ENCODE measurements around the gene SRC. TPM values are rescaled to one million over a fixed set of nuclear protein-coding genes. Genes with fewer than 3 reads are reported as not detected.
"Not testable (repeated sequence)": the region's sequence is repeated elsewhere in the genome, so short reads cannot be mapped to it uniquely, and the experiment has no call there.

SRC gene
- total RNA-seq, 1 donor from 2014 or later = 30.5 TPM

DNA sequence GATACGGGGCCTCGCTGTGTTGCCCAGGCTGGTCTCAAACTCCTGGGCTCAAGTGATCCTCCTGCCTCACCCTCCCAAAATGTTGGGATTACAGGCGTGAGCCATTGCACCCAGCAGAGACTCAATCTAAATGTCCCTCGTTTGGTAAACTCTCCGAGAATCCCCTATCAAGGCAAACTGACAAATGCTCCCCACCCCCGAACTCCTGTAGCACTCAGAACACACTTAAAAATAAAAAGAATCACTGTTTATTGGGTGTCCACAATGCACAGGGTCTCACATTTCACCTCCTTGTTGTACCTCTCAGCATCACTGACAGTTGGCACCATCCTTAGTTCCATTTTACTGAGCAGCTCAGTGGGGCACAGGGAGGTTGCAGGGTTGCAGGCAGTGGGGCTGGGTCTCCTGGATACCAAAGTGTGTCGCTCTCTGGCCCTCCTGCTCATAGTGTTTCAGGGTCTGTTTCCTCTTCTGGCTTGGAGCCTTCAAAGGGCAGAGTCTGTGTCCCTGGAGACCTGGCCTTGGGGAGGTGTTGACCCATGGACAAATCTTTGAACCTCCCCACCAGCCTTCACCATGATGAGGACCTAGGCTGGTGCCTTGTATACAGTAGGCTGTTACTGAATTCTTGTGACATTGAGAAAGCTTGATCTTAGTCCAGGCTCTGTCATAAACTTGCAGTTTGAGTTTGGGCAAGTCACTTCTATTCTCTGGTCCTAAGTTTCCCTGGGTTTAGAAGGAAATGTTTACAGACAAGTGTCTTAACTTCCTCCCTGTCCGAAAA lies 8.5 kb upstream of the SRC start:
- no peak for ATAC-seq

DNA sequence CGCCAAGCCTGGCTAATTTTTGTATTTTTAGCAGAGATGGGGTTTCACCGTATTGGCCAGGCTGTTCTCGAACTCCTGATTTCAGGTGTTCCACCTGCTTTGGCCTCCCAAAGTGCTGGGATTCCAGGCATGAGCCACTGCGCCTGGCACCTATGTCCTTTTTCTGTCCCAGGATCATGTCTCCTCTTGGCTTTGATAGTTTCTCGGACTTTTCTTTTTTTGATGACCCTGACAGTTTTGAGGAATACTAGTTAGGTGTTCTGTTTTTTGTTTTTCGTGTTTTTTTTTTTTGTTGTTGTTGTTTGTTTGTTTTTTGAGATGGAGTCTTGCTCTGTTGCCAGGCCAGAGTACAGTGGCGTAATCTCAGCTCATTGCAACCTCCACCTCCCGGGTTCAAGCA lies 7.6 kb upstream of the SRC start:
- ATAC-seq = not testable (repeated sequence)

DNA sequence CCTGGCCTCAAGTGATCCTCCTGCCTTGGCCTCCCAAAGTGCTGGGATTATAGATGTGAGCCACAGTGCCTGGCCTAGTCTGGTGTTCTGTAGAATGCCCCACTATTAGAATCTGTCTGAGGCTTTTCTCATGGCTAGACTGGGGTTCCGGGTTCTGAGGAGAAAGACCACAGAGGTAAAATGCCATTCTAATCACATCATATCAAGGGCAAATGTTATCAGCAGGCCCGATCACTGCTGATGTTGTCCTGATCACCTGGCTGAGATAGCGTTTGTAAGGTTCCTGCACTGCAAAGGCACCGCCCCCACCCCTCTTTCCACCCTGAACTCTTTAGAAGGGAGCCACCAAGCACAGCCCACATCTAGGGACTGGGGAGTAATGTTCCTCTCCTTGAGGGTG lies 6.7 kb upstream of the SRC start:
- ATAC-seq = no peak

DNA sequence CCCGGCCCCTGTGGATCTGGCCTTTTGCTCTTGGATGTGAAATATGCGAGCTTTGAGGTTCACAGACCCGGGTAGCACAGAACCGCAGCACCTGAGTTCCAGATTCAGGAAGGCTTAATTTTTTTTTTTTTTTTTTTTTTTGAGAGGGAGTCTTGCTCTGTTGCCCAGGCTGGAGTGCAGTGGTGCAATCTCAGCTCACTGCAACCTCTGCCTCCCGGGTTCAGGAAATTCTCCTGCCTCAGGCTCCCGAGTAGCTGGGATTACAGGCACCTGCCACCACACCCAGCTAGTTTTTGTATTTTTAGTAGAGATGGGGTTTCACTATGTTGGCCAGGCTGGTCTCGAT lies 6.2 kb upstream of the SRC start:
- ATAC-seq = not testable (repeated sequence)

DNA sequence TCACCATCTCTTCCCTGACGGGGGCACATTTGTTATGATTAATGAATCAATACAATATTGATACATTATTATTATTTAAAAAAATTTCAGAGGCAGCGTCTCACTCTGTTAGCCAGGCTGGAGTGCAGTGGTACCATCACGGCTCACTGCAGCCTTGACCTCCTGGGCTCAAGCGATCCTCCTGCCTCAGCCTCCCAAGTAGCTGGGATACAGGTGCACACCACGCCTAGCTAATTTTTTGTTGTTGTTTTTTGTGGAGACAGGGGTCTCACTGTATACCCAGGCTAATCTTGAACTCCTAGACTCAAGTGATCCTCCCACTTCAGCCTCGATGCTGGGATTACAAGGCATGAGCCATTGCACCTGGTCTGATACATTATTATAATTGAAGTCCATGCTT lies 4.9 kb upstream of the SRC start:
- no peak for ATAC-seq

DNA sequence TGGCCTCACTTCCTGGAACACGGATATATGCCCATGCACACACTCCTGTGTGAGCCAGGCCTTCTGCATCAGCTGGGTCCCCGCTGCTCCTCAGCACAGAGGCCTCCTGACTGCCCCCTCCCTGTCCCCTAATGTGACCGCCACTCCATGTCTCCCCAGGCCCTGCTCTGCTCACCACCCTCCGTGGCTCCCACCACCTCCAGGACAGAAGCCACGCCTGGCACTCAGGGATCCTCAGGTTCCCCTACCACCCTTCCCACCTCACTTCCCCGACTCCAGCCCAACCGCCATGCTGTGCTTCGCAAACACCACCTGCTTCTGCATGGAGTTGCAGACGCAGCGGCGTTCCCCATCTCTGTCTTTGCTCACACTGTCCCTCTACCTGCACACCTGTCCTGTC lies 4.3 kb upstream of the SRC start:
- no peak for ATAC-seq

DNA sequence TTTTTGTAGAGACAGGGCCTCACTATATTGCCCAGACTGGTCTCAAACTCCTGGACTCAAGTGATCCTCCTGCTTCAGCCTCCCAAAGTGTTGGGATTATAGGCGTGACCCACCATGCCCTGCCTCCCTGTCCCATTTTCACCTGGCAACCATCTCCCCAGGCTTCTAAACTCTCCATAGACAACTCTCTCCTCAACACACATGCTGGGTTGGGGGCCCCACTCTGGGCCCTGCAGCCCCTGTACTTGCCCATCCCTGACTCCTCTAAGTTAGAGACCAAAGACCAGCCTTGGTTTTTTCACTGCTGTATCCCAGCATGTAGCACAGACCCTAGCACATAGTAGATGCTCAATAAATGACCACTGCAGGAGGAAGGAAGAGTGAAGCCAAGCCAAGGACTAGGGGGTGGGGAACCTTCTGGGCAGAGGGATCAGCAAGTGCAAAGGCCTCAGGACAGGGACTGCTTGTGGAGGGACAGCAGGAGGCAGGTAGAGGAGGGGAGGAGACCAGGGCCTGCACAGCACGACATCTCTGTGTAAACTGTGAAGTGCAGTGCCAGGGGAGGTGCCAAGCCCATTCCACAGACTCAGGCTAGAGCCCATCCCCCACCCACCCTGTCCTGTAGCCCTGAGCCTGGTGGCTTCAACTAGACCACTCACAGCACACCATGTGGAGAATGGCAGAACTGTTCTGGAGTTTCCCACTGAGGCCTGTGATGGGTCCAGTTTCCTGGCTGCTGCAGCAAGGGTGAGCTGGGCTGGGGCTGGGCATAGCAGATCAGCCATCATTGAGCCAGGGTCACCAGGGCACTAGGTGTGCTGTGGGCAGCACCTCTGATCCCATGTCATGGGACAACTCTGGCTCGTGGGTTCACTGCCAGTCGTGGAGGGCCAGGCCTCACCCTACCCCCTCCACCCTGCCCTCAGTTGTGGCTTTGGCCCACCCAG lies 3.4 kb upstream of the SRC start:
- no peak for ATAC-seq

DNA sequence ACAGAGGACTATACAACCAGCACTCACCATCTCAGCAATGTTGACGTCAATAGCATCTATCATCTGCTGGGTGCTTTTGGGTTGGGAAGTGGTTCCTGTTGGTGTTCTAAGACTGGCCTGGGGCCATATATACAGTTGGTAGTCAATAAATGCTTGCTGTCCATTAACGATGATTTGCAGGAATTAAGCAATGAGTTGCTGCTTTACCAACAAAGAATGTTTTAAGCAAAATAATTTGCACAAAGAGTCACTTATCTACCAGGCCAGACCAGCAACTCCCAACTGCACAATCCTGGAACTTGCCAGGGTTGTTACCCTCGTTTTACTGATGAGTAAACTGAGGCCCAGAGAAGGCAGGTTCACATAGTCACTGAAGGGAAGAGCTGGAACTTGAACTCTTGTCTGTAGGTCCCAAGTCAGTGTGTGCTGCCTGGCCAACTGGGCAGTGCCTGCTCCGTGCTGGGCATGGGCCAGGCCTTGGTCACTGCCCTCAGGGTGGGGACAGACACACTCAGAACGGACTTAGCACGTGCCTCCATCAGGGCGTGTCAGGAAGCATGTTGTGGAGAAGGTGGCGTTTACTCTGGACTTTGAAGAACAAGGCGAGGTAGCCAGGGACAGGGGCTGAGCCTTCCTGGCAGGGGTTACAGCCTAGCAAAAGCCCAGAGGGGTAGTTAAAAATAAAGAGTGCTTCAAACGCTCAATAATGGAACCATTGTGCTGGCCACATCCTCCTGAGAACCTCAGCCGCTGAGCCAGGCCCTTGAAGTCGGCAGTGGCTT lies 2.5 kb upstream of the SRC start:
- peak; percentile 49 for ATAC-seq

DNA sequence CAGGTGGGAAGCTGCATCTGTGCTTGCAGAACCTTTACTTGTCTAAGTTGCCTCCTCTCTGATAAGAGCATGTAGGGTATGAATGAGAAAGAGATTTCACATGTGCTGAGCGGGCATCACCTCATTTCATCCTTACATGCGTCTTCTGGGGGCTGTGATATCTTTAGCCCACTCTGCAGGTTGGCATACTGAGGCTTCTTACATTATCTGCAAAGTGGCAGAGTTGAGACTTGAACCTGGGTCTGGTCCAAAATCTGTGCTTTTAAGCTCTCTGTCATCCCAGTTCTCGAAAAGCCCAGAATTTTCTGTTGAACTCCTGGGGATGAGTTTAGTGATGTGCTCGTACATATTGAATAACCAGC lies 2.0 kb upstream of the SRC start:
- no peak for ATAC-seq

DNA sequence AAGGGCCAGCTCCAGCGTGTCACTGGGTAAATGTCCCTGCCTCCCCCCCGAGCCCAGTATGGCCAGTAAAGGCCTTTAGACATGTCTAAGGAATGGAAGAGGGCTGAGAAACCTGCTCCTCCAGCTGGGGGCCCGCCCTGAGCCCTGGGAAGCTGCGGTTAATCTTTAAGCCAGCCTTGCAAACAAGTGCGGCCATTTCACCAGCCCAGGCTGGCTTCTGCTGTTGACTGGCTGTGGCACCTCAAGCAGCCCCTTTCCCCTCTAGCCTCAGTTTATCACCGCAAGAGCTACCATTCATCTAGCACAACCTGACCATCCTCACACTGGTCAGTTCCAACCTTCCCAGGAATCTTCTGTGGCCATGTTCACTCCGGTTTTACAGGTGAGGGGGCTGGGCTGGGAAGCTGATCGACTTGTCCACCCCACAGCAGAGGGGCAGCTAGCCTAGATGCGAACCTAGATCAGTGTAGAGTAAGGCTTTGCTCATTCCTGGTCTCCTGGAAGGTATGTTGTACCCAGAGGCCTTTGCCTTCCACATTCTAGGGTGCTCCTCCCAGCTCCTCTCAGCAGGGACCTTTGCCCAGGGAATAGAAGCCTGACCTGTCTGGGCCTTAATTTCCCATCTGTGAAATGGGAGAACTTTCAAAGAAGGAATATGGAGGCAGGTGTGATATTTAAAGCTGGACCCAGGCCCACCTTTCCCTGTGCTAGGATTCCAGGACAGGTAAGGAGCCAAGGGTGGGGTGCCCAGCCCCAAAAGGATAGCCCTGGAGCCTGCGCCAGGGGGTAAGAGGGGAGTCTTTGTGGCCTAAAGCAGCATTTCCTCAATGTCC lies 1.2 kb upstream of the SRC start:
- ATAC-seq = peak; percentile 64

DNA sequence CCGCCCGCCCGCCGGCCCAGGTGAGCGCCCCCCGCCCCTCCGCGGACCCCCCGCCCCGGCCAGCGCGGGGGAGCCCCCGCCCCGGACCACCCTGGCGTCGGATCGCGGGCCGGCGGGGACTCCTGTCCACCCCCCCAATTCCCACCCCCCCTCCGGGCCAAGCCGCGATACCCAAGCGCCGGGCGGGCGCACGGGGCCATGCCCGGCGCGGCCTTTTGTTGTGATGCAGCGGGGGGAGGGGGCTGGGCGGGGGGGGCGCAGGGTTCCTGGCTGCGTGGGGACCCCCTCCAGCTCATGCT lies 245 bp downstream of the SRC start:
- ATAC-seq = no peak

DNA sequence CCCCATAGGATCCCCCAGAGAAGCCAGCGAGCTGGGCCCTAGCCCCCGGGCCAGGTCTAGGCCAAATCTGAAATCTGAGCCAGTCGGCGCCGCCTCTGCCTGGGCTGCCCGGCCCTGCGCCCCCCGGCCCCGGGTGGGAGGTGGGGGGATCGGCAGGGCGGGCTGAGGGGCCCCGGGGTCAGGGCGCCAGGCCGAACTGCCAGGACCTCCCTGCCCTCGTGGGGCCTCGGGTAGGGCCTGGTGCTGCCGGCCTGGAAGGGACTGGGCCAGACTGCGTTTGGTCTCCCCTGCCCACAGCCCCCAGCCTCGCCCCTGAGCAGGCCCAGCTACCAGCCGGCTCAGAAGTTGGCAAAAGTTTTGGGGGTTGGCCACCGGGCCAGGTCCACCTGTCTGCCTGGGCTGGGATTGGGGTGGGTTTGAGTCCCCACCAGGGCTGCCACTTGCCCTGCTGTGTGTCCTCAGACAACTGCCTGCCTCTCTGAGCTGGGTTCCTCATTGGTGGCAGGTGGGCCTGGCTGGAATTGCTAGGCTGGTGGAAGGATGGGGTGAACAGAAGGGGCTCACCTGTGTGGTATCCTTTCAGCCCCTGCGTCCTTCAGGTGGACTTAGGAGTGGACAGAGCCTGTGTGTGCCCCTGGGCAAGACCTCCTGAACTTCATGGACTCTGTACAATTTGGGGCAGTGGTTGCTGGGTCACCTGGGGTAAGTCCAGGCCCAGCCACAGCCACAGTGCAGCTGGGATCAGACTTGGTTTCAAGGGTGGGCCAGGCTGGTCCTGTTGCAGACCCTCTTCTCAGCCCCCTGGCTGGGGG lies 801 bp downstream of the SRC start:
- peak; percentile 10 for ATAC-seq

DNA sequence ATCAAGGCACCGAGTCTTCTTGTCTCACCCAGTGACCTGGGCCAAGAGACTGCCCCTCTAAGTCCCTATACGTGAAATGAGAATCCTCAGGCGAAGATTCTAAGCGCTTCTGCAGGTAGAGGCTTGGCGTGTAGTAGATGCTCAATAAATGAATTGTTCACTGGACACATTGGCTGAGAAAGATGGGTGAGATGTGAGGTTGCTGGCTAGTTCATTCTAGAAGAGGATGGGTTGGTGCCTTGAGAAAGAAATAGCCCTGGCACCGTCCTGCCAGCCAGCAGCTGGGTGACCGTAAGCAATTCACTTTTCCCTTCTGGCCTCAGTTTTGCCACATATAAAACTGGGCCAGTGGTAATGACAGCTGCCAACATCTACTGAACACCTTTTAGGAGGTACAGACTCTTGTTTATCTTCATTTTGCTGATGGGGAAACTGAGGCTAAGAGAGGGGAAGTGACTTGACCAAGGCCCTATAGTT lies 1.4 kb downstream of the SRC start:
- ATAC-seq = no peak

DNA sequence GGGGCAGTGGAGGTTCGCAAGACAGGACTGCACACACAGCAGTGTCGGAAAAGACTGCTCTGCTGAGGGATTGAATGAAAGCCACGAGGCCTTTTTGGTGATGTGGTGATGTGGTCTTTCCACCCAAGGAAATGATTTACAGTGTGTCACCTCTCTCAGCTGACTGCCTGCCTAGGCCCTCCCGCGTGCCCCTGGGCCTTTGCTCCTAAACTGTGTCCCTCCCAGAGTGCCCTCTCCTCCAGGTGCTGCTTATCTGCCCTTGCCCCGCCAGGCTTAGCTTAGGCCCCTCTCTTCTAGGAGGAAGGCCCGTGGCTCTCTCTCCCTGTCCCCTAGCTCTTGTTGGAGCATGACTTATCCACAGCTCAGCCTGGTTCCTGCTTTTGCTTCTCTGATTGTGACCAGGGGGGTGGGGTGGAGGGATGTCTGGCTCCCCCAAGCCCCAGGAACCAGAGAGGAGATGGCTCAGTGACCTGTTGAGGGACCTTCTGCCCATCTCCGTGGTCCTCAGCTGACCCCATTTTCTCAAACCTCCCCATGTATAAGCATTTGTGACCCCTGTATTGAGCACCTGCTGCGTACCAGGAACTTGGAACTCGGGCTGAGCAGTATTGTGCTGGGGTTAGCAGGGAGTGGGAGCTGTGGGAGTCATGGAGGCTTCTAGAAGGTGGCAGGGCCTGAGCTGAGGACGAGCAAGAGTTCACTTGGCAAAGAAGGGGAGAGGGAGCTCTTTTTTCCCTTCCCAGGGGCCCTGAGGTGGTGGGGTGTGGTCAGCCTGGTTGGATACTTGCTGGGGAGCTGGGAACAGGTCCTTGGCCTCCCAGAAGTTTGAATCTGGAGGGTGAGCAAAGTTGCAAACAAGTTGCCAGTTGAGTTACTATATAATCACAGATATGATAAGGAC lies 2.2 kb downstream of the SRC start:
- ATAC-seq = no peak

DNA sequence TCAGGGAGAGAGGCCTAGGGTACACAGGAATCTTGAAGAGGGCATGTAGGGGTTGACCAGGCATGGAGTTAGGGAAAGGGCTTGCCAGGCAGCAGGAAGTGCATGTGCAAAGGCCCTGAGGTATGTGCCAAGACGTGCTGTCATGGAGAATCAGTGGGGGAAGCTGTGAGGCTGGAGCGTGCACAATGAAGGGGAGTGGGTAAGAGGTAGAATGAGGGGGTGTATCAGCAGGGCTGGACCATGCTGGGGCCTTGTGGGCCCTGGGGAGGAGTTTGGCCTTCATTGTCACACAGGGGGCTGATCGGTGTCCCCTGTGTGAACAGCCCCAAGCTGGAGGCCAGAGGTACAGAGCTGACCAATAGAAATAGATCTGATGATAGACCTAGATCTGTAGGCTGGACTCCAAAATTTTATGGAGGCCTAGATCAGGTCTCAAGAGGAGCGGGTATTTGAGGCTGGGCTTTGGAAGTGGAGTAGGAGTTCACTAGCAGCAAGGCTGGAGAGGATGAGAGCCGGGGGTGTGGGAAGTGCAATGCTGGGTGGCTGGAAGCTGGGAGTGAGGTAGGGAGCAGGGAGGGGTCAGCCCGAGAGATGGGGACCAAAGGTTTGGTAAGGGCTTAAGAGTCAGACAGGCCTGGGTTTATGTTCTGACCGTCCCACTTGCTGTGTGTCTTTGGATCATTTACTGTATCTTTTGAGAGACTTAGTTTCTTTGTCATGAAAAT lies 3.0 kb downstream of the SRC start:
- no peak for ATAC-seq

DNA sequence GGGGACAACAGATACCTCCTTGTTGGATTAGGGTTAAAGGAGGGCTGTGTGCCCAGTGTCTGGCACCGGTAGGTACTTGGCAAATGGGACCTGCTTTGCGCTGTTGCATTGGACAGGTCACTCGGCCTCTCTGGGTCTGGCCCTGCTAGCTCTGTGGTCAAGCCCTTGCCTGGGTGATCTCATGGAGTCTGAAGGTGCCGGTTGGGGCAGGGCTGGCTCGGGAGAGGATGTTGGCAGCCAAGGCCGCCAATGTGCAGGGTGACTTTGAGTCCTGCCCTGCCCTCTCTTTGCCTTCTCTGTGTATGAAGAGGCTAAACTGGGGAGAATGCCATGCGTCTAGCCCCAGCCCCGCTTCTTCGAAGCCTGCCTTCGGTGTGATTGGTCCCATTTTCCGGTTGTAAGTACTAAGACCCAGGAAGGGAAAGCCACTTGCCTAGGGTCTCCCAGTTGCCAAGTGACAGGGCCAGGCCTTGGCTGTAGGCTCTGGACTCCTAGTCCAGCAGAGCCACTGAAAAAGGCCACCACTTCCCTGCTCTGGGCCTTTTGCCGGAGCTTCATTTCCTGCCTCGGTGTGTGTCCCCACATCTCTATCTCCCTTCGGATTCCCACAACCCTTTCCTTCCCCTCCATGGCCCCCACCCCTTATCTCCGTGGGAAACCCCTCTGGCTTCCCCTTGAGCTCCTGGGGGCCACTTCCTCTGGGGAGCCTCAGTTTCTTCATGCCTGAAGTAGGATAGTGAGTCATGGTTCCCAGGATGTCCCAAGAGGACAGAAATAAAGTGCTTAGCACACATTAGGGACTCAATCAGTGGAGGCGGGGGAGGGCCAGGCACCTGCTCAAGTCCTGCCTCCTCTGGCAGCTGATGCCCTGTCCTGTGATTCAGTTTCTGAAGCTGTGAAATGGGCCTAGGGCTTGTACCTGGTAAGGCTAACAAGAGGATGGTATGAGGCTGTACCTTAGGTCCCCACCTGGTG lies 3.9 kb downstream of the SRC start:
- peak; percentile 17 for ATAC-seq

DNA sequence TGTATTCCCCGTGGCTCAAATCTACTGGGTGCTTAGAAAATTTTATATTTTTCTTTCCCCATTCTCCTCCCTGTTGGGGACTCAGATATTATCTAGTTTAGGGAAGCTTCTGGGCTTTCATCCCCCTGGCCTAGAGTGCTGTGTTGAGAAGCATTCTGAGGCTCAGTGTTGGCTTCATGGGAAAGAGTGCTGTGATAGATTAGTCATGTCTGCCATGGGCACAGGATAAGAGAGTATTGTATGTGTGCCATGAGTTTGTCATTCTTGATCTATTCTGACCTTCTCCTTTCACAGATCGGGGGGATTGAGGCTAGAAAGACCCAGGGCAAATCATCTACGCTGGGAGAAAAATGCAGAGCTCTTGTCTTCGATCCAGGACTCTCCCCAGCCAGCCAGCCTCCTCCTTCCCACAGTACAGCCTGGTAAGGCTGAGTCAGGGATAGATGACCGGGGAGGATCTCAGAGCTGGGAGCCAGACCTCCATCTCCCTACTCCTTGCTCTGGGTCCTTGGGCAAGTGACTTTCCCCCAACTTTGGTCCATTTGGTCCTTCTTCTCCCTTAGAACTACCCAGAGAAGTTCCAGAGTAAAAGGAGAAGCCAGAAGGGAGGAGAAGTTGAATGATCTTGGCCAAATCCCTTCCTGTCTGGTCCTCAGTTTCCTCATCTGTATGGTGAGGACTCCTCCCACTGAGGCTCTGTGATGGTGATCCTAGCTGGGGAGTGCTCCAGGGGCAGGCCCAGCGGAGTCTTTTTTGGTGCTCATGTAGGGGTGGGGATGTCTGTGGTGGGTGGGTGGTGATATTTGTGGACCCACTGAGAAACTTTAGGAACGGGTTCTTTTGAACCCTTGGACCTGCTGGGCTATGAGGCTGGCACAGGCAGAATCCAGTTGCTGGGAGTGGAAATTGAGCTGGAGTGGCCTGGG lies 5.0 kb downstream of the SRC start:
- ATAC-seq = no peak
